Uterus (tissue), 2 donors: ENCODE measurements around the gene KAT7.

ENCODE experiments used
- POLR2A ChIP-seq, 2 donors: fragments of 450-650 bp; IDR thresholded peaks; one replicate each; pipeline ENCODE4 v1.6.1; 2016; ENCODE audit warnings: antibody characterized with exemption in 2 of 2, mild to moderate bottlenecking in 1 of 2, moderate library complexity in 1 of 2
- TF ChIP-seq, protein P1 (sequence below), 4 experiments: fragments of 200-600 bp in 2 of 4; fragments of 450-650 bp in 2 of 4; sonication (generic) in 2 of 4; IDR thresholded peaks; one replicate each; pipeline ENCODE4 v1.5.1; 2016 to 2019; ENCODE audit warnings: antibody characterized with exemption in 4 of 4, mild to moderate bottlenecking in 2 of 4, moderate library complexity in 1 of 4

DNA sequence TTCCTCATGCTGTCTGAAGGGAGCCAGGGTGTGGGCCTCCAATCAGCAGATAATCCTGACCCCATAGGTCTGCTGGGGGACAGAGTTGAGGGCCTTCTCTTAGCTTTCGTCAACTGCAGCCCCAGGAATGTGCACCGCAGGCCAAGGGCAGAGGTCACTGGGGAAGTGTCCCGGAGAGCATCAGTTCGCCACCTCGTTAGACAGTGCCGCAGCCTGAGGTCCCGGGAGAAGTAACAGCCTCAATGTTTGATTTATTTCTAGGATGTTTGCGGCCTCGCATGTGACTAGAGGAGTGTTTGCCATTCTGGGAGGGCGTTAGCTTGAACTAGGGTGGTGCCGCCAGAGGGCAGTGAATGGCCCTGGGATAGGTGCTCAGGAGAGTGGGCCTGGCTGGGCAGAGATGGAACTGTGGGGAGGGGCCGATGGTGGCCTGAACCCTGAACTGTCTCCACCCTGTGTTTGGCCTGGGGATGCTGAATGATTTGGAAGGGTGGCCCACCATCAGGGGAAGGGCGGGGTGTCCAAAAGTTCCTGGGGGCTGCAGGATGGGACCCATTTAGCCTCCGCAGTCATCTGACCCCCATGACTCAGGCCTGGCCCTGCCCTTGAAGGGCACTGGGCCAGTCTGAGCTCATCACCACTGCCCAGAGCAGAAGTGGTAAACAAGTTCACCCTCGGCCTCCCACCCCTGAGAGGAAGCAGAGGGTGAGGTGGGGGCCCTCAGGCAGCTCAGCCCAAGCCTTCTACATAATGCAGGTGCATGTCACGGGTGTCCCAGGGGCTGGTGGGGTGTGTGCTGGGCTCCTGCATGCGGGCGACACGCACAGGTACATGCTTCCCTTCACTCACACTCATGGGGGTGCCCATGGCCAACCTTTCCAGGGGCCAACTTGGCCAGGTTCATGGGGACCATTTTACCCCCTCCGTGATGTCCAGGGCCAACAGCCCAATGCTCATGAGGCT, 71.8 kb downstream of the KAT7 start:
- no peak for TF ChIP-seq POLR2A (IDR thresholded peaks at IDR 0.05)
- TF ChIP-seq, protein P1, sequence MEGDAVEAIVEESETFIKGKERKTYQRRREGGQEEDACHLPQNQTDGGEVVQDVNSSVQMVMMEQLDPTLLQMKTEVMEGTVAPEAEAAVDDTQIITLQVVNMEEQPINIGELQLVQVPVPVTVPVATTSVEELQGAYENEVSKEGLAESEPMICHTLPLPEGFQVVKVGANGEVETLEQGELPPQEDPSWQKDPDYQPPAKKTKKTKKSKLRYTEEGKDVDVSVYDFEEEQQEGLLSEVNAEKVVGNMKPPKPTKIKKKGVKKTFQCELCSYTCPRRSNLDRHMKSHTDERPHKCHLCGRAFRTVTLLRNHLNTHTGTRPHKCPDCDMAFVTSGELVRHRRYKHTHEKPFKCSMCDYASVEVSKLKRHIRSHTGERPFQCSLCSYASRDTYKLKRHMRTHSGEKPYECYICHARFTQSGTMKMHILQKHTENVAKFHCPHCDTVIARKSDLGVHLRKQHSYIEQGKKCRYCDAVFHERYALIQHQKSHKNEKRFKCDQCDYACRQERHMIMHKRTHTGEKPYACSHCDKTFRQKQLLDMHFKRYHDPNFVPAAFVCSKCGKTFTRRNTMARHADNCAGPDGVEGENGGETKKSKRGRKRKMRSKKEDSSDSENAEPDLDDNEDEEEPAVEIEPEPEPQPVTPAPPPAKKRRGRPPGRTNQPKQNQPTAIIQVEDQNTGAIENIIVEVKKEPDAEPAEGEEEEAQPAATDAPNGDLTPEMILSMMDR (IDR thresholded peaks at IDR 0.05): no peak
